ENCODE measurements around the gene CSRP2.

DNA sequence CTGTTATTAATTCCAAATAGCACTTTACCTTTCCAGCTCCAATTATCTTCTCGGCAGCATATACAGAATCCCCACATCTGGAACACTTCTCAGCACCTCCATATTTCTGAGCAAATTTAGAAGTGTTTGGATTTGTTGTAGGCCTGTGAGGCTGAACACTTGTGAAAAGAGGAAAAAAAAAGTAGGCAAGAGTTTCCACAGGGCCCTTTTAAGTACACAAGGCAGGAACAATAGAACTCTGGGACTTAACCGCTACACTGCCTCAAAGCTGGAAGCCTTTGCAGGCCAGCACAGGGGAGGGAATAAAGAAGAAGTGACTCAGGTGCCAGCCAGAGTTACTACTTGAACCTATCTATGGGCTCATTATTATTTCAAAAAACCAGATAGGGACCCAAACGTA, 18.6 kb downstream of the CSRP2 start:
- TF ChIP-seq, protein P1, sequence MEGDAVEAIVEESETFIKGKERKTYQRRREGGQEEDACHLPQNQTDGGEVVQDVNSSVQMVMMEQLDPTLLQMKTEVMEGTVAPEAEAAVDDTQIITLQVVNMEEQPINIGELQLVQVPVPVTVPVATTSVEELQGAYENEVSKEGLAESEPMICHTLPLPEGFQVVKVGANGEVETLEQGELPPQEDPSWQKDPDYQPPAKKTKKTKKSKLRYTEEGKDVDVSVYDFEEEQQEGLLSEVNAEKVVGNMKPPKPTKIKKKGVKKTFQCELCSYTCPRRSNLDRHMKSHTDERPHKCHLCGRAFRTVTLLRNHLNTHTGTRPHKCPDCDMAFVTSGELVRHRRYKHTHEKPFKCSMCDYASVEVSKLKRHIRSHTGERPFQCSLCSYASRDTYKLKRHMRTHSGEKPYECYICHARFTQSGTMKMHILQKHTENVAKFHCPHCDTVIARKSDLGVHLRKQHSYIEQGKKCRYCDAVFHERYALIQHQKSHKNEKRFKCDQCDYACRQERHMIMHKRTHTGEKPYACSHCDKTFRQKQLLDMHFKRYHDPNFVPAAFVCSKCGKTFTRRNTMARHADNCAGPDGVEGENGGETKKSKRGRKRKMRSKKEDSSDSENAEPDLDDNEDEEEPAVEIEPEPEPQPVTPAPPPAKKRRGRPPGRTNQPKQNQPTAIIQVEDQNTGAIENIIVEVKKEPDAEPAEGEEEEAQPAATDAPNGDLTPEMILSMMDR (IDR thresholded peaks at IDR 0.05): no peak
- no peak for TF ChIP-seq POLR2A (IDR thresholded peaks at IDR 0.05)

All from body of pancreas (tissue), 4 donors.